ENCODE measurements around the gene IER5L.

The IER5L gene

DNA sequence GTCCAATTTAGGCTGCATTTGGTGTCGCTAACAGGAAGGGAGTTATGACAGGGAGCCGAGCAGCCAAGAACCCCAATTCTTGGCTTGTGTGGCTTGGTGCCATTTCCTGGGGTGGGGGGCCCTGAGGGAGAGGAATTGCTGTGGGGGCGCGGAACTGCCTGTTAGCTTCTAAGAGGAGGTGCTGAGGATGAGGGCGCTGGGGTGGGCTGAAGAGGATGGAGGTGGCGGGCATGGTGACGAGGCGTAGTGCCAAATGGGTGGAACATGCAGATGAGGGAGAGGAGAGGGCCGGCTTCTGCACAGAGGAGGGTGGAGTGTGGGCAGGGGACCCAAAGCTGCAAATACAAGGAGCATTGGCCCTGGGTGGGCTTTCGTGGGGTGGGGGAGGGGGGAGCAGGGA is 27.9 kb downstream of the IER5L start:
- Histone ChIP-seq H3K36me3 (peaks cover 13% of the 10 kb centered on the region), H3K9me3 (no peaks in the 10 kb centered on the region), H3K4me3 (ENCODE audit: low read depth, low read length) (no peak overlapping the region), H3K4me1 (no peaks in the 10 kb centered on the region), H3K27me3 (no peaks in the 10 kb centered on the region)
- TF ChIP-seq, protein P1, sequence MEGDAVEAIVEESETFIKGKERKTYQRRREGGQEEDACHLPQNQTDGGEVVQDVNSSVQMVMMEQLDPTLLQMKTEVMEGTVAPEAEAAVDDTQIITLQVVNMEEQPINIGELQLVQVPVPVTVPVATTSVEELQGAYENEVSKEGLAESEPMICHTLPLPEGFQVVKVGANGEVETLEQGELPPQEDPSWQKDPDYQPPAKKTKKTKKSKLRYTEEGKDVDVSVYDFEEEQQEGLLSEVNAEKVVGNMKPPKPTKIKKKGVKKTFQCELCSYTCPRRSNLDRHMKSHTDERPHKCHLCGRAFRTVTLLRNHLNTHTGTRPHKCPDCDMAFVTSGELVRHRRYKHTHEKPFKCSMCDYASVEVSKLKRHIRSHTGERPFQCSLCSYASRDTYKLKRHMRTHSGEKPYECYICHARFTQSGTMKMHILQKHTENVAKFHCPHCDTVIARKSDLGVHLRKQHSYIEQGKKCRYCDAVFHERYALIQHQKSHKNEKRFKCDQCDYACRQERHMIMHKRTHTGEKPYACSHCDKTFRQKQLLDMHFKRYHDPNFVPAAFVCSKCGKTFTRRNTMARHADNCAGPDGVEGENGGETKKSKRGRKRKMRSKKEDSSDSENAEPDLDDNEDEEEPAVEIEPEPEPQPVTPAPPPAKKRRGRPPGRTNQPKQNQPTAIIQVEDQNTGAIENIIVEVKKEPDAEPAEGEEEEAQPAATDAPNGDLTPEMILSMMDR (IDR thresholded peaks at IDR 0.05; ENCODE audit: low read depth, low read length) = no peak
- no peak for DNase-seq

DNA sequence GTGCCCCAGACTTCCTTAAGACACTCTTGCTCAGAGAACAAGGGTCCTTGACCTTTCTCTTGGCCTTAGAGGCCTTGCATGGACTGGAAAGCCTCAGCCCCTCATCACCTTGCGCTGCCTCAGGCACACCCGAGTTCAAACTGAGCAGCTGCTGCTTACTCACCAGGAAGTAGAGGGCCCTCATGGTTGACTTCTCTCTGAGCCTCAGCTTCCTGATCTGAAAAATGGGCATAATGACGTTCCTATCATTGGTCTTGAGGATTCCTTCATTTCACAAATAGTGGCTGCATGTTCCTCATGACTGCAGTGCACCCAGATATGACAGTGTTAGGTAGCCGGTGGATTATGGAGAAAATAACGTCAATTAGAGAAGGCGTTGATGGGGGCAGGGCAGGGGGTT is 28.6 kb downstream of the IER5L start:
- Histone ChIP-seq H3K4me1 (no peaks in the 10 kb centered on the region), H3K27me3 (no peaks in the 10 kb centered on the region), H3K4me3 (ENCODE audit: low read depth, low read length) (no peak overlapping the region), H3K9me3 (no peaks in the 10 kb centered on the region), H3K36me3 (peaks cover 15% of the 10 kb centered on the region)
- TF ChIP-seq, protein P1 (IDR thresholded peaks at IDR 0.05; ENCODE audit: low read depth, low read length) = no peak
- no peak for DNase-seq

DNA sequence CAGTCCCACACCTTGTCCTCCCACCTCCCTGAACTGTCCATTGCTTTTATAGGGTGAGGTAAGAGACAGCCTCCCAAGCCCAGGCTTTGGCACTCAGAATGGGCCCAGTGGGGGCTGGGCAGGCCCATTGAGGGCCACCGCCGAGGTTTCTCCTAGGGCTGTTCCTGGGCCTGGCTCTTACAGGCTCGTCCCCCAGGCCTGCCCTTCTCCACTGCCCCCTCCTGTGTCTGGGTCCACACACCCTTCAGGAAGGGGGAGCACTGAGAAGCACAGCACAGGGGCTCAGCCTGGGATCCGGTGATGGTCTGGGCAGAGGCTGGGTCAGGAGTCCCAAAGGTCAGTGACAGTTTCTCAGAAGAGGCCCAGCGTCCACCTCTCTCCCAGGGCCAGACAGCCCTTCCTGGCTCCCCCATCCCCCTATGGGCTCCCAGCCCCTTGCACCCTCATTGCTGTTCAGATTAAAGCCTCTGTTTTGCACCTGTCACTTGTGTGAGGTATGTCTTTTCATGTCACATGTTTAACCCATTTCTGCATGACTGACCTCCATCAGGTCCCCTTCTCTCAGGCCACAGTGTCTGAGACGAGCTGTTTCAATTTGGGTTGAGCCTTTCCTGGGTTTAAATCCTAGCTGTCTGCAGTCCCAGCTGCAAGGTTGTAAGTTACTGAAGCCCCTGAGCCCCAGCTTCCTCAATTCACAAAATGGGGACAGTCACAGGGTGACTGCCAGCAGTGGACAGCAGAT is 29.4 kb downstream of the IER5L start:
- Histone ChIP-seq H3K36me3 (peaks cover 23% of the 10 kb centered on the region), H3K4me1 (no peaks in the 10 kb centered on the region), H3K9me3 (no peaks in the 10 kb centered on the region), H3K4me3 (ENCODE audit: low read depth, low read length) (no peak overlapping the region), H3K27me3 (no peaks in the 10 kb centered on the region)
- no peak for DNase-seq
- TF ChIP-seq, protein P1 (IDR thresholded peaks at IDR 0.05; ENCODE audit: low read depth, low read length) = no peak

DNA sequence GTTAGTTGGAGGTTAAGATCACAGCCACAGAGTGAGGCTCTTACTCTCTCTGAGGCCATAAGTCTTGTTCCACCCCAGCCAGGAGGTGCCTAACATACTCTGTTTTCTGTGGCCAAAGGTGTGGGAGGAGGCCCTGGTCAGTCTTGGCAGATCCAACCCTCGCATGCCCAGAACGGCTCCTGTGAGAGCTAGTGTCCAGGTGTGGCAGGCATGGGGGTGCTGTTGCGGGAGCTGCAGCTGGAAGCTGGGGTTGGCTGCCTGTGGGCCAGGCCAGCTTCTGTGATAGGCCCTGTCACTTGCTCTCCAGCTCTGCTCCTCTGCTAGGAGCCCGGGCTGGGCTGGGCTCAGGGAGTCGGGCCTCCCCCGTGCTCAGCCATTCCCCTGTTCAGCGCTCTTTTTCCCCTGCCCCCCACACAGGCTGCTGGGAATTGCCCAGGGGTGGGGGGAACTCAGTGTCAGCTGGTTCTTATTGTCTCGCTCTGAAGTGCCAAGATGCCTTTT is 31.6 kb downstream of the IER5L start:
- peaks cover 38% of the 10 kb centered on the region for H3K36me3 ChIP-seq
- no peak for DNase-seq
- H3K9me3 ChIP-seq = no peaks in the 10 kb centered on the region
- H3K4me1 ChIP-seq = peaks cover 14% of the 10 kb centered on the region
- no peak overlapping the region for H3K4me3 ChIP-seq (ENCODE audit: low read depth, low read length)
- TF ChIP-seq, protein P1 (IDR thresholded peaks at IDR 0.05; ENCODE audit: low read depth, low read length) = no peak
- H3K27me3 ChIP-seq = no peaks in the 10 kb centered on the region

DNA sequence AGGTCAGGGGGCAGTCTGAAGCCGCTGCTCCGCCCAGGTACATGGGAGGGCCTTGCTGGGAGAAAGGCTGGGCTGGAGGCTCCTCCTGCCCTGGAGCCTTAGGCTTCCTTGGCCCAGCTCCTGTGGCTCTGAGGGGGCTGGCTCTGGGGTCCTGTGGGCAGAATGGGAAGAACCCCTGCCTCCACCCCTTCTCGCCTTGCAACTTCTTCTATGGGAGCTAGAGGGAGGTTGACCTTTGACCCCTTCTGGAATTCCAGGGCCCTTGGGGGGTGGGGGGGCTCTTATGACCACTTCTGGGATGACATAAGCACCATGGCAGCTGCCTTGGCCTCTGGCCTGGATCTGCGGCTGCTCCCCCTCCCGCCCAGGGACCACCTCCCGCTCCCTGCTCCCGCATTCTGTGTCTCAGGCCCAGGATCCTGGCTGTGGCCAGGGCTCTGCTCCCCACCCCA is 32.2 kb downstream of the IER5L start:
- no peak for DNase-seq

DNA sequence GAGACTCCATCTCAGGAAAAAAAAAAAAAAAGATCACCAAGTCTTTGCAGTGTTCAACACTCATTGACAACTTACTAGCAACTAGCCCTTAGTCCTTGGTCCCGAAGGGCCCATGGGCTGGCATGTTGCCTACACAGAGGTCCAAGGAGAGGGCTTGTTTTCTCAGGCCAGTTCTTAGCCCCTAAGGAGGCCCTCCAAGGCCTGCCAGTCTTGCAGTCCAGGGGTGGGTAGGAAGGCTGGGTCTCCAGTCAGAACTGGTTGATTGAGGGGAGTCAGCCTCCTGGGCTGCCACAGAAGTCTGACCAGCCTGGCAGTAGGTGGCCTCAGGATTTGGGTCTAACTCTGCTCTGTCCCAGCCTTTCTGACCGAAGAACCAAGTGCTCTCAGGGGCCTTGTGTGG is 32.7 kb downstream of the IER5L start:
- peaks cover 34% of the 10 kb centered on the region for H3K36me3 ChIP-seq

More for the DNA sequence above, 32.2 kb downstream of the IER5L start:
- no peaks in the 10 kb centered on the region for H3K27me3 ChIP-seq
- no peaks in the 10 kb centered on the region for H3K9me3 ChIP-seq
- peaks cover 34% of the 10 kb centered on the region for H3K36me3 ChIP-seq
- H3K4me1 ChIP-seq = peaks cover 20% of the 10 kb centered on the region
- TF ChIP-seq, protein P1 (IDR thresholded peaks at IDR 0.05; ENCODE audit: low read depth, low read length) = no peak
- no peak overlapping the region for H3K4me3 ChIP-seq (ENCODE audit: low read depth, low read length)

More for the DNA sequence above, 32.7 kb downstream of the IER5L start:
- Histone ChIP-seq H3K4me1 (peaks cover 24% of the 10 kb centered on the region), H3K4me3 (ENCODE audit: low read depth, low read length) (no peak overlapping the region), H3K9me3 (no peaks in the 10 kb centered on the region), H3K27me3 (no peaks in the 10 kb centered on the region)
- TF ChIP-seq, protein P1 (IDR thresholded peaks at IDR 0.05; ENCODE audit: low read depth, low read length) = no peak
- DNase-seq = no peak

Measured in BE2C (cell line).